ENCODE results near the gene TRIO.

GRCh38 chr5:14109041-14109747 is 33.9 kb upstream of the TRIO start:
- TF ChIP-seq CTCF (optimal IDR thresholded peaks at IDR 0.05 in 1 of 3, IDR thresholded peaks at IDR 0.05 in 1 of 3, conservative IDR thresholded peaks at IDR 0.05 in 1 of 3; ENCODE audit: extremely low read depth in 1 of 3, insufficient read depth in 2 of 3, low read length in 3 of 3) = no peak
- TF ChIP-seq EZH2 (IDR thresholded peaks at IDR 0.05; ENCODE audit: low read length) = no peak

Data from keratinocyte (primary cell).